H1 (cell line): ENCODE data around the gene PRPF6. TPM values are rescaled to one million over a fixed set of nuclear protein-coding genes. Genes with fewer than 3 reads are reported as not detected.

Experiments used
- CTCF ChIA-PET: fragments of 300-600 bp; sonication (Branson Sonifier 250); formaldehyde crosslinking; loops from one replicate; lab custom pipeline; 2021; ENCODE audit not compliant: partially characterized antibody; lab: Charles Lee
- POLR2A ChIA-PET: fragments of 300-600 bp; sonication (Branson Sonifier 250); formaldehyde crosslinking; loops from one replicate; lab custom pipeline; 2021; ENCODE audit warnings: inconsistent platforms; ENCODE audit not compliant: partially characterized antibody; lab: Charles Lee
- DNase-seq, 2 experiments: peaks; one replicate each; pipeline versions ENCODE4 v3.0.0 to v3.0.0-alpha.2; 2010 to 2022; ENCODE audit warnings: low spot score in 2 of 2, low read depth in 1 of 2, mixed read lengths in 1 of 2
- FAIRE-seq: peaks from 2 replicates; lab custom pipeline; 2011; peaks lifted over from hg19 to GRCh38; lab: Jason Lieb, UNC
- H2AFZ ChIP-seq: 2 replicates; pipeline ENCODE4 v1.8.1; 2012; ENCODE audit warnings: low read length, inconsistent platforms
- H2AK5ac ChIP-seq: 2 replicates; pipeline ENCODE4 v1.6.1; 2013; ENCODE audit warnings: low read depth, low read length
- H2BK120ac ChIP-seq: replicated peaks from 2 replicates; pipeline ENCODE3; 2013; ENCODE audit warnings: low read depth, low read length, inconsistent platforms
- H2BK12ac ChIP-seq: 2 replicates; pipeline ENCODE4 v1.6.1; 2013; ENCODE audit warnings: low read depth, low read length
- H2BK15ac ChIP-seq: 2 replicates; pipeline ENCODE4 v1.6.1; 2013; ENCODE audit warnings: low read length
- H2BK20ac ChIP-seq: 2 replicates; pipeline ENCODE4 v1.6.1; 2013; ENCODE audit warnings: low read length
- H2BK5ac ChIP-seq: 2 replicates; pipeline ENCODE4 v1.6.1; 2013; ENCODE audit warnings: low read depth, low read length
- H3K14ac ChIP-seq: 2 replicates; pipeline ENCODE4 v1.6.1; 2013; ENCODE audit warnings: inconsistent platforms; ENCODE audit not compliant: insufficient read length
- H3K18ac ChIP-seq: 2 replicates; pipeline ENCODE4 v1.6.1; 2013; ENCODE audit warnings: low read length; ENCODE audit errors: extremely low read depth
- H3K23ac ChIP-seq: 2 replicates; pipeline ENCODE4 v1.6.1; 2013; ENCODE audit warnings: inconsistent platforms; ENCODE audit not compliant: insufficient read length
- H3K23me2 ChIP-seq: 2 replicates; pipeline ENCODE4 v1.6.1; 2013; ENCODE audit warnings: low read depth, low read length
- H3K27ac ChIP-seq: 2 replicates; pipeline ENCODE4 v1.6.1; 2011; ENCODE audit warnings: low read depth, low read length, inconsistent platforms
- H3K27me3 ChIP-seq, 4 experiments: replicated peaks in 1 of 4; 1 replicate in 1 of 4; 2 replicates in 3 of 4; pipeline versions ENCODE4 v1.6.1 to v1.8.1; 2011 to 2013; ENCODE audit warnings: low read length in 3 of 4, mild to moderate bottlenecking in 3 of 4, inconsistent platforms in 2 of 4, mixed read lengths in 2 of 4, moderate library complexity in 1 of 4; ENCODE audit not compliant: control insufficient read depth in 3 of 4, insufficient read depth in 3 of 4; ENCODE audit errors: extremely low read depth in 1 of 4
- H3K36me3 ChIP-seq, 4 experiments: 2 replicates each; pipeline versions ENCODE4 v1.6.1 to v1.8.1; 2011 to 2013; ENCODE audit warnings: mild to moderate bottlenecking in 4 of 4, low read length in 3 of 4, moderate library complexity in 2 of 4, control low read depth in 1 of 4, inconsistent platforms in 1 of 4; ENCODE audit not compliant: insufficient read depth in 4 of 4, control insufficient read depth in 2 of 4
- H3K4ac ChIP-seq: replicated peaks from 2 replicates; pipeline ENCODE3; 2013; ENCODE audit warnings: low read length, low read depth, mixed read lengths, inconsistent platforms; ENCODE audit not compliant: insufficient read length
- H3K4me1 ChIP-seq, 4 experiments: replicated peaks in 1 of 4; 1 replicate in 1 of 4; 2 replicates in 3 of 4; pipeline versions ENCODE4 v1.6.1 to v1.8.1; 2011 to 2013; ENCODE audit warnings: low read length in 3 of 4, inconsistent platforms in 2 of 4, mixed read lengths in 1 of 4; ENCODE audit not compliant: insufficient read depth in 4 of 4, control insufficient read depth in 3 of 4
- H3K4me2 ChIP-seq, 2 experiments: 2 replicates each; pipeline versions ENCODE4 v1.6.1 to v1.8.1; 2011 to 2013; ENCODE audit warnings: low read depth in 2 of 2, low read length in 2 of 2, control low read depth in 1 of 2, inconsistent platforms in 1 of 2, mild to moderate bottlenecking in 1 of 2; ENCODE audit not compliant: insufficient read depth in 1 of 2
- H3K4me3 ChIP-seq, 4 experiments: fragments of 200-600, 300-600 bp in 1 of 4; sonication (generic), shearing (Covaris generic), sonication (Bioruptor Twin) in 1 of 4; 2 replicates each; pipeline versions ENCODE4 v1.5.1 to v1.8.1; 2011 to 2016; ENCODE audit warnings: low read length in 4 of 4, low read depth in 3 of 4, control low read depth in 2 of 4, inconsistent platforms in 2 of 4, mild to moderate bottlenecking in 2 of 4, mixed read lengths in 1 of 4, moderate library complexity in 1 of 4; ENCODE audit not compliant: insufficient read depth in 2 of 4; ENCODE audit errors: extremely low read depth in 1 of 4
- H3K56ac ChIP-seq: replicated peaks from 2 replicates; pipeline ENCODE3; 2013; ENCODE audit warnings: low read depth, mild to moderate bottlenecking, mixed read lengths, low read length, inconsistent platforms; ENCODE audit not compliant: insufficient read length
- H3K79me1 ChIP-seq: 2 replicates; pipeline ENCODE4 v1.6.1; 2013; ENCODE audit warnings: low read depth, low read length, control low read depth
- H3K79me2 ChIP-seq, 2 experiments: 2 replicates each; pipeline versions ENCODE4 v1.6.1 to v1.8.1; 2012 to 2013; ENCODE audit warnings: low read length in 2 of 2, mild to moderate bottlenecking in 2 of 2, inconsistent platforms in 1 of 2; ENCODE audit not compliant: insufficient read depth in 2 of 2, control insufficient read depth in 1 of 2
- H3K9ac ChIP-seq, 4 experiments: replicated peaks in 1 of 4; 1 replicate in 1 of 4; 2 replicates in 3 of 4; pipeline versions ENCODE4 v1.6.1 to v1.8.1; 2011 to 2013; ENCODE audit warnings: low read depth in 3 of 4, low read length in 3 of 4, control low read depth in 2 of 4, mild to moderate bottlenecking in 2 of 4, moderate library complexity in 2 of 4, inconsistent platforms in 1 of 4; ENCODE audit errors: extremely low read depth in 1 of 4
- H3K9me3 ChIP-seq, 2 experiments: 2 replicates each; pipeline versions ENCODE4 v1.6.1 to v1.8.1; 2012 to 2013; ENCODE audit warnings: mild to moderate bottlenecking in 2 of 2, moderate library complexity in 2 of 2, control low read depth in 1 of 2, inconsistent platforms in 1 of 2, low read depth in 1 of 2, low read length in 1 of 2, mixed read lengths in 1 of 2; ENCODE audit not compliant: insufficient read depth in 2 of 2
- H4K20me1 ChIP-seq, 2 experiments: replicated peaks in 1 of 2; 2 replicates each; pipeline versions ENCODE3 to v1.8.1; 2011 to 2013; ENCODE audit warnings: inconsistent platforms in 2 of 2, low read length in 2 of 2, mild to moderate bottlenecking in 1 of 2; ENCODE audit not compliant: insufficient read depth in 2 of 2, control insufficient read depth in 1 of 2
- H4K5ac ChIP-seq: 2 replicates; pipeline ENCODE4 v1.6.1; 2013; ENCODE audit warnings: low read length, low read depth, mixed read lengths, inconsistent platforms; ENCODE audit not compliant: insufficient read length
- H4K8ac ChIP-seq: 2 replicates; pipeline ENCODE4 v1.8.0; 2013; ENCODE audit warnings: mild to moderate bottlenecking, moderate library complexity, low read length, inconsistent platforms; ENCODE audit not compliant: insufficient read depth; ENCODE audit errors: extremely low read depth
- H4K91ac ChIP-seq: replicated peaks from 2 replicates; pipeline ENCODE3; 2013; ENCODE audit warnings: low read length, mixed read lengths, inconsistent platforms; ENCODE audit not compliant: insufficient read length
- BRCA1 ChIP-seq: IDR thresholded peaks from 2 replicates; pipeline ENCODE4 v1.6.1; 2012; ENCODE audit warnings: low read depth, low read length, improper control_type of control experiment
- CHD2 ChIP-seq: IDR thresholded peaks from 2 replicates; pipeline ENCODE4 v1.6.1; 2012; ENCODE audit warnings: low read length, improper control_type of control experiment
- RBBP5 ChIP-seq: IDR thresholded peaks from 2 replicates; pipeline ENCODE4 v1.7.1; 2012; ENCODE audit warnings: low read depth, mild to moderate bottlenecking, inconsistent platforms, low read length, moderate library complexity, borderline replicate concordance
- TAF1 ChIP-seq: IDR thresholded peaks from 2 replicates; pipeline ENCODE4 v1.6.1; 2011; ENCODE audit warnings: mild to moderate bottlenecking, low read depth, low read length
- TBP ChIP-seq: IDR thresholded peaks from 2 replicates; pipeline ENCODE4 v1.6.1; 2011; ENCODE audit warnings: low read depth, low read length, improper control_type of control experiment
- TCF12 ChIP-seq: IDR thresholded peaks from 2 replicates; pipeline ENCODE4 v1.6.1; 2011; ENCODE audit warnings: low read depth, mild to moderate bottlenecking, low read length
- WGBS, 2 experiments: shearing (Covaris generic) in 1 of 2; methylation state at CpG; one replicate each; pipeline versions ENCODE4 v1.1.6 to v1.1.7; 2013 to 2015; ENCODE audit warnings: low lambda C conversion rate in 2 of 2, mixed read lengths in 2 of 2, inconsistent platforms in 1 of 2, low coverage in 1 of 2, missing lambda C conversion rate in 1 of 2; ENCODE audit not compliant: insufficient replicate concordance in 2 of 2, insufficient coverage in 1 of 2, insufficient read length in 1 of 2; ENCODE audit errors: extremely low coverage in 1 of 2, missing lambda C conversion rate in 1 of 2; 5-methylcytosine and 5-hydroxymethylcytosine counted together
- polyA plus RNA-seq, 7 experiments: library from polyadenylated mRNA; depleted of rRNA in 3 of 7; stranded (reverse) in 5 of 7; unstranded in 2 of 7; fragments of >200 nt in 5 of 7; fragments of 200-250 nt in 2 of 7; gene quantifications; 1 replicate in 5 of 7; 2 replicates in 1 of 7; 4 replicates in 1 of 7; pipeline versions ENCODE4 v1.2.1 to v1.2.3, GENCODE V29; 2011 to 2013; ENCODE audit warnings: missing spikeins in 2 of 7, mixed read lengths in 2 of 7
- total RNA-seq: library from RNA; stranded (reverse); fragmentation: NEBNext Ultra II Directional; extraction: Animal tissue kit (Norgen Biotek cat#: 25700); gene quantifications from 2 replicates; pipeline ENCODE4 v1.2.1, GENCODE V29; 2021

Gene PRPF6
- total and polyA plus RNA-seq, 2 of the 8 experiments (the other 6 are each of a cell fraction or from before 2014, with no cell fraction given) = 27.9 to 76.9 TPM

DNA sequence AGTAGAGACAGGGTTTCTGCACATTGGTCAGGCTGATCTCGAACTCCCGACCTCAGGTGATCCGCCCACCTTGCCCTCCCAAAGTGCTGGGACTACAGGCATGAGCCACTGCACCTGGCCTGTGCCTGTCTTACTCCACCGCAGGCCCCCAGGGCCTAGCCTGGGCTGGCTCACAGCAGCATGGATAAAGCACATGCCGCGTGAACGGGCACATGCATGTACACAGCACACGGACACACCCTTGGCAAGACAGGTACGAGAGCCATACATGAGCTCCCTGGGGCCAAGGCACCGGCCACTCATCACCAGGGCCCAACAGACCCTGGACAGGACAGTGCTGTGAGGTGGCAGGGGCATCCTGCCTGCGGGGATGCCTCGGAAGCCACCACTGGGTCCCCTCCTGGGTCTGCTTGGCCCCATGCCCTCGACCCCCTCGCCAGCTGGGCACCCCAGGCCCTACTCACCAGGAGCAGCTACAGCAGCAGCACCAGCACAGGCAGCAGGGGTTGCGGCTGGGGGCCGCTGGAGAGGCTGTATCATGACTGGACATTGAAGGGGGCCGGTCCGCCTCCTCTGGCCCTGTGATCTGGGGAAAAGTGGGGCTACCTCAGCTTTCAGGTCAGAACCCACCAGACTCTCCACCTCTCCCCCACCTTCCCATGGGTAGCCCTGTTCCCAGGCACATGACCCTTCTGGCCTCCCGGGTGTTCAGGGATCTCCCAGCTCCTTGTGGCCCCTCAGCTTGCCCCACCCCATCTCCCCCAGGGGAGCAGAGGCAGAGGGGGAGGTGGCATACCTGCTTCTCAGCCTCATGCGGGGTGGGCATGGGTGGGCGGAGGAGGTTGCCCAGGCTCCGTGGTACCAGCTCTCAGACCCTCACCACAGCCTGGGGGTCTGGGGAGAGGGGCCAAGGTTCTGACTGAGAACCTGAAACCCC is 95.4 kb downstream of the PRPF6 start:
- H3K23me2 ChIP-seq = peaks cover 11% of the 10 kb centered on the region; the same call in 1 of the 2 replicates
- no peak overlapping the region for H2BK15ac ChIP-seq
- H2AK5ac ChIP-seq = no peak overlapping the region
- H3K18ac ChIP-seq = no peak overlapping the region
- H3K9me3 ChIP-seq = no peaks in the 10 kb centered on the region
- ChIA-PET POLR2A (interaction anchor here (4.6 kb wide), 1 partner anchor 11 kb away, joined by 27 read pairs; no protein-coding TSS in a partner anchor), CTCF (interaction anchor here (0.6 to 13.0 kb wide), 4 partner anchors 12 to 129 kb away, joined by 4 to 144 read pairs (median 72); partner anchors contain the start of genes SOX18 and TCEA2)
- no peak overlapping the region for H3K56ac ChIP-seq
- H3K79me1 ChIP-seq = 0 out of 2 replicates have a peak, but pooled peaks cover 3% of the 10 kb centered on the region
- no peak overlapping the region for H4K5ac ChIP-seq
- 89% methylated on average over 17 of the region's 22 CpGs; no CpG with 5 or more reads in 1 of the 2 experiments for WGBS, 2 experiments
- no peaks in the 10 kb centered on the region for H3K79me2 ChIP-seq
- no peak overlapping the region for H3K27ac ChIP-seq
- no peak overlapping the region for H3K9ac ChIP-seq
- H4K91ac ChIP-seq = no peak overlapping the region
- no peak overlapping the region for H3K4me3 ChIP-seq
- no peak overlapping the region for H2BK12ac ChIP-seq
- H2BK120ac ChIP-seq = no peak overlapping the region
- H2AFZ ChIP-seq = no peak overlapping the region
- H3K14ac ChIP-seq = no peak overlapping the region
- no peak for DNase-seq
- no peak for FAIRE-seq
- H3K4ac ChIP-seq = no peak overlapping the region
- peaks cover 0 to 11% (median 8%) of the 10 kb centered on the region in 4 experiments; a peak in 4 of 7 replicates for H3K27me3 ChIP-seq
- H2BK5ac ChIP-seq = no peak overlapping the region
- peaks cover 0 to 8% (median 3%) of the 10 kb centered on the region in 4 experiments; a peak in 3 of 8 replicates for H3K36me3 ChIP-seq
- H3K4me1 ChIP-seq = peaks cover 0 to 19% (median 10%) of the 10 kb centered on the region in 4 experiments; a peak in 5 of 7 replicates
- no peak overlapping the region for H2BK20ac ChIP-seq
- peaks cover 0 to 5% of the 10 kb centered on the region in 2 experiments for H4K20me1 ChIP-seq
- H4K8ac ChIP-seq = no peak overlapping the region; the same call in 1 of the 2 replicates
- H3K4me2 ChIP-seq = no peak overlapping the region
- no peak overlapping the region for H3K23ac ChIP-seq
- TF ChIP-seq BRCA1 (no peak), TBP (no peak), CHD2 (no peak), RBBP5 (no peak), TCF12 (no peak), TAF1 (no peak)
